GM12801 (cell line): ENCODE measurements around the gene DSC2.

Source experiments
- TF ChIP-seq, protein P1 (sequence below): IDR thresholded peaks from one replicate; pipeline ENCODE4 v1.5.1; 2011; ENCODE audit warnings: control low read depth; ENCODE audit not compliant: insufficient read length; ENCODE audit errors: extremely low read depth

DSC2 gene

DNA sequence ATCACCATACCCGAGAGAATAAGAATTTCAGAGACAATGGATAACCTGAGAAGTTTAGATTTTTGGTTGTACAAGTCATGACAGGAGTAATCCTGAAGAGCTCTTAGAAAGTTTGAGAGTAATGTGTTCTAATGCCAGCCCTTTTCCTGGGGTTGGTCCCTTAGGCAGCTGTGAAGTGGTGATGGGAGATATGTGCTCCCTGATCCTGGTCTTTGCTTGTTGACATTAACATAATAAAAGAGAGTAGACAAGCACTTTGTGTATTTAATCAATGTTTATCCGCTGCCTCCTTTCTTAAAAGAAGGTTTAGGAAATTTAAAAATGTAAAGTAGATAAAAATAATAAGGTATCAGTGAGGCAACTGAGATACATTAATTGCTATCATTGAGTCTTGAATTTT lies 45.9 kb downstream of the DSC2 start:
- TF ChIP-seq, protein P1, sequence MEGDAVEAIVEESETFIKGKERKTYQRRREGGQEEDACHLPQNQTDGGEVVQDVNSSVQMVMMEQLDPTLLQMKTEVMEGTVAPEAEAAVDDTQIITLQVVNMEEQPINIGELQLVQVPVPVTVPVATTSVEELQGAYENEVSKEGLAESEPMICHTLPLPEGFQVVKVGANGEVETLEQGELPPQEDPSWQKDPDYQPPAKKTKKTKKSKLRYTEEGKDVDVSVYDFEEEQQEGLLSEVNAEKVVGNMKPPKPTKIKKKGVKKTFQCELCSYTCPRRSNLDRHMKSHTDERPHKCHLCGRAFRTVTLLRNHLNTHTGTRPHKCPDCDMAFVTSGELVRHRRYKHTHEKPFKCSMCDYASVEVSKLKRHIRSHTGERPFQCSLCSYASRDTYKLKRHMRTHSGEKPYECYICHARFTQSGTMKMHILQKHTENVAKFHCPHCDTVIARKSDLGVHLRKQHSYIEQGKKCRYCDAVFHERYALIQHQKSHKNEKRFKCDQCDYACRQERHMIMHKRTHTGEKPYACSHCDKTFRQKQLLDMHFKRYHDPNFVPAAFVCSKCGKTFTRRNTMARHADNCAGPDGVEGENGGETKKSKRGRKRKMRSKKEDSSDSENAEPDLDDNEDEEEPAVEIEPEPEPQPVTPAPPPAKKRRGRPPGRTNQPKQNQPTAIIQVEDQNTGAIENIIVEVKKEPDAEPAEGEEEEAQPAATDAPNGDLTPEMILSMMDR: no peak

- TF ChIP-seq, protein P1: no peak
Measured at GRCh38 chr18:31050635-31051034, 51.6 kb downstream of the DSC2 start.

- TF ChIP-seq, protein P1: no peak
Measured at GRCh38 chr18:31049189-31049588, 53.0 kb downstream of the DSC2 start.

GRCh38 chr18:31048216-31048615 lies 54.0 kb downstream of the DSC2 start:
- TF ChIP-seq, protein P1: no peak

- TF ChIP-seq, protein P1: no peak
Measured at GRCh38 chr18:31046916-31047315, 55.3 kb downstream of the DSC2 start.

DNA sequence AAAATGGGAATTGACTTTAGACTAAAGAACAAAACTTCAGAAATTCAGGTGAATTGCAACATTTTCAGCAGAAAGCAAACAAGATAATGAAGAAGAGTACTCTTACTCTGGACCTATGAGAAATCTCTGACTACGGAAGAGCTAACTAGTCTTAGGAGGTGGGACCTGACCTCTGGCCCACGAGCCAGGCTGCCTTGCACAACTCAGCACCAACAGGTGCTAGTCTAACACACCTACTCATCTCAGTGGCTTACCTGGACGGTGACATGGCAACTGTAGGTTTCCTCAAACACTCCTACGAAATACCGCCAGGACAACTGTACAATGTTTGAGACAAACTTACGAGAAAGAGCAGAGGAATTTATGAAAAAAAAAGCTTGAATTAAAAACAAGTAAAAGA lies 56.6 kb downstream of the DSC2 start:
- TF ChIP-seq, protein P1: no peak

DNA sequence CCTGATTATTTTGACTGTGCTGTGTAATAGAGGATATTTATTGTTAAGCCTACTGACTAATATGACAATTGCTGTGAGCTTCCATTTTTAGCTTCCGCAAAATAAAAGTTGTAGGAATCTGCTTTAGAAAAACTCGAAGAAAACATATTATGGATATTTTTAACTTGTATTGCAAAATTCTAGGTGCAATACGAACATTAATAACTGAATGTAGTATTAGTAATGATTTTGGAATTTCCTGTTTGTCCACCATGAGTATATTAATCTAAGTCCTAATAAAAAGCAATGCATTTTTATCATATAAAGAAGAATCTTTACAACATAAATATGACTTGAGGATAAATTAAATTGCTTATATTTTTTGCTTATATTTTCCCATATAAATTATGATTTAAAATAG lies 57.3 kb downstream of the DSC2 start:
- TF ChIP-seq, protein P1: no peak

DNA sequence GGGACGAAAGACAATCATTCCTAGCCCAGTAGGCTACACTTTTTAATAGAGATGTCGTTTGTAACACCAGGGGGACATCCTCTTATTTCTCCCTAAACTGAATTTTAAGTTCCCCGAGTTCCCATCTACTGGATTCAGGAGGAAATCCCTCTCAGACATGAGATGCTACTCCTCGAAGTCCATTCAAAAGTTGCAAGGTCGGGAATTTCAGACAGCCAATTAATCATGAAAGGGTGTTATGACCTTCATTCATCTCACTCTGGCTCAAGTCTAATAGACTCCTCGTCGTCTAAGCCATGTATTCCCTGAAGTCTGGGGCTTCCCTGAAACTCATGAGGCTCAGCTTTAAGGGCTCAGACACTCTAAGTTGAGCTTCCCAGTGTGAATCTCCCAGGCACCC lies 58.5 kb downstream of the DSC2 start:
- TF ChIP-seq, protein P1: no peak
